ENCODE results near the gene DNAI4. TPM values are rescaled to one million over a fixed set of nuclear protein-coding genes. Genes with fewer than 3 reads are reported as not detected.

DNAI4 gene
- total RNA-seq, 1 donor from 2014 or later, result 10.3 TPM

DNA sequence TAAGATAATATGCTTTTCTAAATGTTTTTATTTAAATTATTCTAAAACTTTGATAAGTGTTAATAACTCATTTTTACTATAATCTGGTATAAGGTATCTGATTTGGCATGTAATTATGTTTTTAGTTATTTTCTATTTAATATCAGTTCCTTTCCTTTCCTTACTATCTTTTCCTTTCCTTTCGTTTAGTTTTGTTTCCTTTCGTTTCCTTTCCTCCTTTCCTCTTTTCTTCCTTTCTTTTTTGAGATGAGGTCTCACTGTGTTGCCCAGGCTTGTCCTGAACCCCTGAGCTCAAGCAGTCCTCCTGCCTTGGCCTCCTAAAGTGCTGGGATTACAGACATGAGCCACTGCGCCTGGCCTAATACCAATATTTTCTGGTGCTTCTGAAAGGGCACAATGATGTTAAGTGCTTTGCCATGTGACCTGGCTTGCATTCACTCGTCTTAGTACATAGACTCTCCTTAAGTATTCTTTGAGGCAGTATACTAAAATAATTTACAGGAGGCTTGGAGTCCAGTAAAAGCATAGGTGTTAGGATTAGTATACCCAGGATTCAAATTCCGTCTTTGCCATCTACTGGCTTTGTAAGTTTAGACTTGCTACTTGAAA is 18.8 kb upstream of the DNAI4 start:
- H3K36me3 ChIP-seq, result peaks cover 3 to 11% of the 10 kb centered on the region in 2 donors
- peak overlapping the region; percentile 77 for H3K27ac ChIP-seq
- DNase-seq (ENCODE audit: extremely low spot score in 2 of 2), result no peak

GRCh38 chr1:66940981-66941380 is 16.3 kb upstream of the DNAI4 start:
- intact Hi-C loops (cut with DNase I), result no loop called here
- H3K27ac ChIP-seq, result no peak overlapping the region
- no peaks in the 10 kb centered on the region for H3K9me3 ChIP-seq
- H3K27me3 ChIP-seq, result no peaks in the 10 kb centered on the region
- peaks cover 0 to under 1% of the 10 kb centered on the region in 2 donors for H3K36me3 ChIP-seq
- H3K4me3 ChIP-seq, result no peak overlapping the region
- H3K4me1 ChIP-seq, result peaks cover 26% of the 10 kb centered on the region
- TF ChIP-seq POLR2A (IDR thresholded peaks at IDR 0.05), result no peak
- TF ChIP-seq, protein P1, sequence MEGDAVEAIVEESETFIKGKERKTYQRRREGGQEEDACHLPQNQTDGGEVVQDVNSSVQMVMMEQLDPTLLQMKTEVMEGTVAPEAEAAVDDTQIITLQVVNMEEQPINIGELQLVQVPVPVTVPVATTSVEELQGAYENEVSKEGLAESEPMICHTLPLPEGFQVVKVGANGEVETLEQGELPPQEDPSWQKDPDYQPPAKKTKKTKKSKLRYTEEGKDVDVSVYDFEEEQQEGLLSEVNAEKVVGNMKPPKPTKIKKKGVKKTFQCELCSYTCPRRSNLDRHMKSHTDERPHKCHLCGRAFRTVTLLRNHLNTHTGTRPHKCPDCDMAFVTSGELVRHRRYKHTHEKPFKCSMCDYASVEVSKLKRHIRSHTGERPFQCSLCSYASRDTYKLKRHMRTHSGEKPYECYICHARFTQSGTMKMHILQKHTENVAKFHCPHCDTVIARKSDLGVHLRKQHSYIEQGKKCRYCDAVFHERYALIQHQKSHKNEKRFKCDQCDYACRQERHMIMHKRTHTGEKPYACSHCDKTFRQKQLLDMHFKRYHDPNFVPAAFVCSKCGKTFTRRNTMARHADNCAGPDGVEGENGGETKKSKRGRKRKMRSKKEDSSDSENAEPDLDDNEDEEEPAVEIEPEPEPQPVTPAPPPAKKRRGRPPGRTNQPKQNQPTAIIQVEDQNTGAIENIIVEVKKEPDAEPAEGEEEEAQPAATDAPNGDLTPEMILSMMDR (IDR thresholded peaks at IDR 0.05), result no peak
- TF ChIP-seq POLR2AphosphoS5 (IDR thresholded peaks at IDR 0.05; ENCODE audit: insufficient read depth in 1 of 2, low read depth in 1 of 2), result no peak
- no peak for DNase-seq (ENCODE audit: extremely low spot score in 2 of 2)

More for the DNA sequence above, 18.8 kb upstream of the DNAI4 start:
- Histone ChIP-seq H3K27me3 (no peaks in the 10 kb centered on the region), H3K4me1 (peaks cover 26% of the 10 kb centered on the region), H3K4me3 (no peak overlapping the region), H3K9me3 (no peaks in the 10 kb centered on the region)
- intact Hi-C loops (cut with DNase I), result no loop called here
- TF ChIP-seq POLR2AphosphoS5 (IDR thresholded peaks at IDR 0.05; ENCODE audit: insufficient read depth in 1 of 2, low read depth in 1 of 2) (no peak), POLR2A (IDR thresholded peaks at IDR 0.05) (no peak)
- TF ChIP-seq, protein P1 (IDR thresholded peaks at IDR 0.05), result no peak

DNA sequence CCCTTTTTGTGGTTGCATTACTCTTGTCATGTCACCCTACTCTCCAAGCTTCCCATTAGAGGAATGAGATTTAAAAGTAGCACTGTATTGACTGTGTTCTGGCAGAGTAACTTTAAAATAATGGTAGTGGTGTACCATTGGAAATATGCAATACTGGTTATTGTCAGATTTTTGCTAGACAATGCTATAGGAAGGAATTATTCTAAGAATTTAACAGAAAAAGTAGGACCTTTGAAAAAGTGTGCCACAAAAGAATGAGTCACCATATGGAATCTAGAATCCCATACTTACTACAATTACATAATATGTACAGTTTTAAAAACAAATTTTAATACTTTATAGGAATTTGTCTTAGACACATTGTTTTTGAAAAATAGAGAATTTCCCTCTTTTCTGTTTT is 14.0 kb upstream of the DNAI4 start:
- Histone ChIP-seq H3K27ac (no peak overlapping the region), H3K4me3 (no peak overlapping the region), H3K36me3 (no peaks in the 10 kb centered on the region), H3K27me3 (no peaks in the 10 kb centered on the region), H3K4me1 (peaks cover 33% of the 10 kb centered on the region), H3K9me3 (no peaks in the 10 kb centered on the region)
- no peak for TF ChIP-seq POLR2A (IDR thresholded peaks at IDR 0.05)
- TF ChIP-seq, protein P1 (IDR thresholded peaks at IDR 0.05), result no peak
- no peak for TF ChIP-seq POLR2AphosphoS5 (IDR thresholded peaks at IDR 0.05; ENCODE audit: insufficient read depth in 1 of 2, low read depth in 1 of 2)
- DNase-seq (ENCODE audit: extremely low spot score in 2 of 2), result no peak
- intact Hi-C loops (cut with DNase I), result no loop called here

- intact Hi-C loops (cut with DNase I), result no loop called here
- TF ChIP-seq POLR2A (IDR thresholded peaks at IDR 0.05) (no peak), POLR2AphosphoS5 (IDR thresholded peaks at IDR 0.05; ENCODE audit: insufficient read depth in 1 of 2, low read depth in 1 of 2) (no peak)
- TF ChIP-seq, protein P1 (IDR thresholded peaks at IDR 0.05), result no peak
- peaks cover 42% of the 10 kb centered on the region for H3K4me1 ChIP-seq
These were observed 13.0 kb upstream of the DNAI4 start for GRCh38 chr1:66937529-66938234.

More at GRCh38 chr1:66937529-66938234, 13.0 kb upstream of the DNAI4 start:
- no peak overlapping the region for H3K4me3 ChIP-seq
- no peaks in the 10 kb centered on the region for H3K36me3 ChIP-seq
- no peaks in the 10 kb centered on the region for H3K9me3 ChIP-seq
- no peak overlapping the region for H3K27ac ChIP-seq
- H3K27me3 ChIP-seq, result no peaks in the 10 kb centered on the region
- DNase-seq (ENCODE audit: extremely low spot score in 2 of 2), result no peak
